Fibroblast of skin of abdomen (primary cell): Measurements from ENCODE around the gene STIM1.
A peak's percentile ranks its signal among the peaks of the same experiment; 100 is the strongest.
"Not testable (repeated sequence)": the region's sequence is repeated elsewhere in the genome, so short reads cannot be mapped to it uniquely, and the experiment has no call there.

Experiments
- DNase-seq: peaks from one replicate; pipeline ENCODE4 v3.0.0-alpha.2; 2013

STIM1 gene

GRCh38 chr11:3855808-3856491 lies 486 bp downstream of the STIM1 start:
- no peak for DNase-seq

- no peak for DNase-seq
Observed at GRCh38 chr11:3856856-3857553, 1.5 kb downstream of the STIM1 start.

DNA sequence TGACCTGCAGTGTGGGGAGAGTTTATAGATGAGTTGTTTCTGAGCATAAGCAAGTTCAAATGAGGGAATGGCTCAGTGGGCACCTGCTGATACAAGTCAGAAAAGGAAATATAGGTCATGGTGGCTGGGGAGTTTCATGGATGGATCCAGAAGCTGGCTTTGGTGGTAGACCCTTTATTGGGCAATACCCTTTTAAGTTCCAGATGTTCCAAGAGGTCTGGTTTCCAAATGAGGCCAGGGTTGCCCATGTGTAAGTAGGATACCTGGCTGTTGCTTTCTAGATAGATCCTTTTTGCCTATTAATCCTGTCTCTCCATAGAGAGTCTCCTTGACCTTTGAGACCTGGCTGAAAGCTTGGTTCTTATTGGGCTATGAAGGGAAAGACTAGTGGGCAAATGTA lies 2.2 kb downstream of the STIM1 start:
- DNase-seq, result no peak

GRCh38 chr11:3859373-3859881 lies 4.0 kb downstream of the STIM1 start:
- no peak for DNase-seq

GRCh38 chr11:3860375-3860774 lies 4.9 kb downstream of the STIM1 start:
- DNase-seq, result no peak

GRCh38 chr11:3860898-3861393 lies 5.5 kb downstream of the STIM1 start:
- not testable (repeated sequence) for DNase-seq

GRCh38 chr11:3861683-3862082 lies 6.2 kb downstream of the STIM1 start:
- no peak for DNase-seq

GRCh38 chr11:3865388-3866193 lies 10.1 kb downstream of the STIM1 start:
- DNase-seq, result peak; percentile 58

- DNase-seq, result no peak
Observed at GRCh38 chr11:3866206-3866605, 10.7 kb downstream of the STIM1 start.

GRCh38 chr11:3866836-3867208 lies 11.4 kb downstream of the STIM1 start:
- no peak for DNase-seq

- DNase-seq, result no peak
Observed at GRCh38 chr11:3867209-3868091, 12.0 kb downstream of the STIM1 start.

DNA sequence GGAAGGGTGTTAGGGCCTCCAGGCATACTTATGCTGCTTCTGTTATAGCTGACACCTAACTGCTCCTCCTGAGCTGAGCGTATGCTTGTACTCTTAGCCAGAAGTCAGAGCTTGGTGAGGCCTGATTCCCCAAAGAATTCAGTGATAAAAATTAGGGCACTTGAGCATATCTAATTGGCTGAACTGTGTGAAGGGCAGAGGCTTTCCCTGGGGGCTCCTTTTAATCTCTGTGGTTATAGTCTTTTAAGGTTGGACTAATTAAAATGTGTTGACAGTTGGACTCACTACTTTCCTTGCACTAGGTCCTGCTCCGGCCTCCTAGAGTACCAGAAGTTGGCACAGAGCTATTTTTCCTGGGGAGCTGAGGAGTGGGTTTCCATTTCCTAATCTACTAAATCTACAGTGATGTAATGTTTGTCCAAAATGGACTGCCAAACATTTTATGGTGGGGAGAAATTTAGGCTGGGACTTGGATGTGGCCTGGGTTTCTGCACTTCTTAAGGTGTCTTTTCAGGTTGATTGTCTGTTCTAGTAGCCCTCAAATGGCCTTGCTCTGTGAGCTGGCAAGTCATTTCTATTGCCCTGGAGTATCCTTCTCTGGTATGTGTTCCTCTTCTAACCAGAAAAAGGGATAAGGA lies 18.4 kb downstream of the STIM1 start:
- DNase-seq, result no peak

DNA sequence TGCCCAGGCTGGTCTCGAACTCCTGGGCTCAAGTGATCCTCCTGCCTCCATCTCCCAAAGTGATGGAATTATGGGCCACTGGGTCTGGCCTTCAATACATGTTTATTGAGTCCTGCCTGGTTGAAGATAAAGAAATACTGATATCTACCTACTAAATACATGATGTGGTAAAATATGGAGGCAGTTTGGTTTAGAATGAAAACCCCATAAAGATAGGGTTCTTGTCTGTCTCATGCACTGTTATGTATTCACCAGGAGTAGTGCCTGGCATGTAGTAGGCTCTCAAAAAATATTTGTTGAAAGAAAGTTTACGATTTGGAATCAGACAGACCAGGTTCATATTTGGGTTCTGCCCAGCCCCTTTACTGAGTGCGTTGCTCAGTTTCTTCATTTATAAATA lies 21.1 kb downstream of the STIM1 start:
- no peak for DNase-seq

GRCh38 chr11:3877364-3878257 lies 22.1 kb downstream of the STIM1 start:
- DNase-seq, result no peak

- no peak for DNase-seq
Observed at GRCh38 chr11:3878258-3878584, 22.8 kb downstream of the STIM1 start.

DNA sequence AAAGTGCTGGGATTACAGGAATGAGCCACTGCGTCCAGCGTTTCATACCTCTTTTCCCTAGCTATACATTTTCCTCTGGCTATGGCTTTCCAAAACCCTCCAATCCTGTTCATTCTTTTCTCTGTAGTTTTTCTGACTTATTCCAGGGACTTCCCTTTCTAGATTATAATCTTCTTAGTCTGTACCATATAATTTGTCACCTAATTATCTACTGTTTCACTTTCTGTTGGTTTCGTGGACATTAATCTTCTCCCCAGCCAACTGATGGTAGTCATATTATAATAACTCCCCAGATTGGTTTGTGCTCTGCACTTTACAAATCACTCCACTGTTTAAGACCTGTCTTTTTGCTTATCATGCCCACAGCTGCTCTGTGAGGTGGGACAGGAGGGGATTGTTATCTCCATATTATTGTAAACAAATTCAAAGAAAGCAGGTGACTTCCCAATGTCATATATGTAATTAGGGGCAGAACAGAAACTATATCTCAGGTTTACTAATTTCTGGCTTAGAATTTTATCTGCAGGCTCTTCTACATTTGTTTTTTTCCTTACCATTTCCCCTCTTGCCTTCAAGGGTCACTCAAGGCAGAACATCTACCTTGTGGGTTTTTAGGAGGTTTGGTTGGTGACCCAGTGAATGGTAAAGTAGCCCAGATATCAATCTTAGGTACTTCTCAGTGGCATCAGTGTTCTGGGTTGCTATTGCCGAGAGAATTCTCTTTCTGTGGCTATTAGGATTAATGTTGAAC lies 23.9 kb downstream of the STIM1 start:
- DNase-seq, result no peak

DNA sequence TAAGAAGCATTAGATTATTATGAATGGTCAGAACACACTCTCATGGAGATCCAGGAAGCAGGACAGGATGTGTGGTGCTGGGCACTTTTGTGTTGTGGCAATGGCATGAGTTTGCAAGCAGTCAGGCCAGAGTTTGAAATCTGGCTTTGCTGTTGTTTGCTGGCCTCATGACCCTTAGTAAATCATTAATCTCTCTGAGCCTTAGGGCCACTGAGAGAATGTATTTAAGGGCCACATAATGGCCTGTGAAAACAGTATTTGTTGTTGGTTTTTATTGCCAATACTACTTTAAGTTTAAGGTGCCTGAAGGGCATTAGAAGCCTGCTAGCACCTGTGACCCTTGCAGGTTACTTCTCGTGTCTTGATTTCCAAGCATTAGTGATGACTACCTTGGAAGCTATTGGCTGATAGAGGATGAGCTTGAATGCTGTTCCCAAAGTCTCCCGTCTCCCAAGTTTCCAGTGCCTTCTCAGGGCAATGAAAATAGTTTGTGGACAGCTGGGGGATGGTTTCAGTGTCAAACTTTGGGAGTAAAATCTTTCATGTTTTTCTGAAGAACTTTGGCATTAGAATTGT lies 24.6 kb downstream of the STIM1 start:
- no peak for DNase-seq

- DNase-seq, result peak; percentile 28
Observed at GRCh38 chr11:3880724-3881123, 25.3 kb downstream of the STIM1 start.

GRCh38 chr11:3882655-3883054 lies 27.2 kb downstream of the STIM1 start:
- DNase-seq, result no peak

DNA sequence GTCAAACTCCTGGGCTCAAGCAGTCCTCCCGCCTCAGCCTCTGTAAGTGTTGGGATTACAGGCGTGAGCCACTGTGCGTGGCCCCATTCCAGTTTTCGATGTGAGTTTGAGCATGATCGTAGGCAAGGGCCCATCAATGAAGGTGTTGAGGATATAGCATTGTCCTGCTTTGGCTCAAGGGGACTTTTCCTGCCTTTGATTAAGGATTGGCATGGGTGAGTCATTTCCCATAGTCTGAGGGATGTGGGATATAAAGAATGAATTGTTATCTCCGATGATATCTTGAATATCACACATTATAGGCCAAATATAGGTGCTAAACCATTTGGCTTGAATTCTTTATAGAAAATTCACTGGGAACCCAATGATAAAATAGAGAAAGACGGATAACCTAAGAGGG lies 30.4 kb downstream of the STIM1 start:
- DNase-seq, result no peak
